Neural crest cell (in vitro differentiated cells): ENCODE results near the gene KRT6A. TPM values are rescaled to one million over a fixed set of nuclear protein-coding genes. Genes with fewer than 3 reads are reported as not detected.

ENCODE experiments used
- DNase-seq: peaks from one replicate; pipeline ENCODE4 v3.0.0; 2021; ENCODE audit warnings: low read depth, mixed read lengths, low spot score
- H3K27ac Mint-ChIP-seq: one replicate; pipeline ENCODE4 v1.8.0; 2021; ENCODE audit warnings: mild to moderate bottlenecking, mixed read lengths; ENCODE audit not compliant: unreplicated experiment
- H3K27me3 Mint-ChIP-seq: 2 replicates; pipeline ENCODE4 v1.8.0; 2021; ENCODE audit warnings: low read depth, mild to moderate bottlenecking, mixed read lengths
- H3K36me3 Mint-ChIP-seq: 2 replicates; pipeline ENCODE4 v1.8.0; 2021; ENCODE audit warnings: low read depth, mild to moderate bottlenecking, mixed read lengths
- H3K4me1 Mint-ChIP-seq: 2 replicates; pipeline ENCODE4 v1.8.0; 2021; ENCODE audit warnings: mixed read lengths
- H3K4me3 Mint-ChIP-seq: one replicate; pipeline ENCODE4 v1.8.0; 2021; ENCODE audit warnings: mild to moderate bottlenecking, mixed read lengths
- H3K9me3 Mint-ChIP-seq: 2 replicates; pipeline ENCODE4 v1.8.0; 2021; ENCODE audit warnings: mixed read lengths
- total RNA-seq: library from RNA; stranded (reverse); gene quantifications from 2 replicates; pipeline ENCODE4 v1.2.1, GENCODE V29; 2021
- TF ChIP-seq, protein P1 (sequence below): fragments of 200-600 bp; sonication (generic); conservative IDR thresholded peaks from 2 replicates; pipeline ENCODE4 v1.5.0; 2021; ENCODE audit warnings: antibody characterized with exemption, mild to moderate bottlenecking

The KRT6A gene
- total RNA-seq, 1 donor from 2014 or later = not detected

- peaks cover 11% of the 10 kb centered on the region for H3K27me3 Mint-ChIP-seq
- no peak overlapping the region for H3K4me3 Mint-ChIP-seq
- H3K9me3 Mint-ChIP-seq = no peaks in the 10 kb centered on the region
- no peaks in the 10 kb centered on the region for H3K4me1 Mint-ChIP-seq
- TF ChIP-seq, protein P1, sequence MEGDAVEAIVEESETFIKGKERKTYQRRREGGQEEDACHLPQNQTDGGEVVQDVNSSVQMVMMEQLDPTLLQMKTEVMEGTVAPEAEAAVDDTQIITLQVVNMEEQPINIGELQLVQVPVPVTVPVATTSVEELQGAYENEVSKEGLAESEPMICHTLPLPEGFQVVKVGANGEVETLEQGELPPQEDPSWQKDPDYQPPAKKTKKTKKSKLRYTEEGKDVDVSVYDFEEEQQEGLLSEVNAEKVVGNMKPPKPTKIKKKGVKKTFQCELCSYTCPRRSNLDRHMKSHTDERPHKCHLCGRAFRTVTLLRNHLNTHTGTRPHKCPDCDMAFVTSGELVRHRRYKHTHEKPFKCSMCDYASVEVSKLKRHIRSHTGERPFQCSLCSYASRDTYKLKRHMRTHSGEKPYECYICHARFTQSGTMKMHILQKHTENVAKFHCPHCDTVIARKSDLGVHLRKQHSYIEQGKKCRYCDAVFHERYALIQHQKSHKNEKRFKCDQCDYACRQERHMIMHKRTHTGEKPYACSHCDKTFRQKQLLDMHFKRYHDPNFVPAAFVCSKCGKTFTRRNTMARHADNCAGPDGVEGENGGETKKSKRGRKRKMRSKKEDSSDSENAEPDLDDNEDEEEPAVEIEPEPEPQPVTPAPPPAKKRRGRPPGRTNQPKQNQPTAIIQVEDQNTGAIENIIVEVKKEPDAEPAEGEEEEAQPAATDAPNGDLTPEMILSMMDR = no peak
- no peaks in the 10 kb centered on the region for H3K36me3 Mint-ChIP-seq
- no peak for DNase-seq
- H3K27ac Mint-ChIP-seq = no peak overlapping the region
Measured at GRCh38 chr12:52464897-52465296, 28.2 kb downstream of the KRT6A start.

GRCh38 chr12:52461693-52462092 is 31.4 kb downstream of the KRT6A start:
- H3K36me3 Mint-ChIP-seq = no peaks in the 10 kb centered on the region
- no peaks in the 10 kb centered on the region for H3K9me3 Mint-ChIP-seq
- H3K27me3 Mint-ChIP-seq = peaks cover 11% of the 10 kb centered on the region
- TF ChIP-seq, protein P1 = no peak
- no peak overlapping the region for H3K27ac Mint-ChIP-seq
- DNase-seq = no peak
- no peak overlapping the region for H3K4me3 Mint-ChIP-seq
- no peaks in the 10 kb centered on the region for H3K4me1 Mint-ChIP-seq

GRCh38 chr12:52458861-52459260 is 34.2 kb downstream of the KRT6A start:
- DNase-seq = no peak
- no peaks in the 10 kb centered on the region for H3K36me3 Mint-ChIP-seq
- H3K9me3 Mint-ChIP-seq = no peaks in the 10 kb centered on the region
- peaks cover 4% of the 10 kb centered on the region for H3K27me3 Mint-ChIP-seq
- TF ChIP-seq, protein P1 = no peak
- peaks cover 14% of the 10 kb centered on the region for H3K4me1 Mint-ChIP-seq
- H3K27ac Mint-ChIP-seq = no peak overlapping the region
- no peak overlapping the region for H3K4me3 Mint-ChIP-seq

DNA sequence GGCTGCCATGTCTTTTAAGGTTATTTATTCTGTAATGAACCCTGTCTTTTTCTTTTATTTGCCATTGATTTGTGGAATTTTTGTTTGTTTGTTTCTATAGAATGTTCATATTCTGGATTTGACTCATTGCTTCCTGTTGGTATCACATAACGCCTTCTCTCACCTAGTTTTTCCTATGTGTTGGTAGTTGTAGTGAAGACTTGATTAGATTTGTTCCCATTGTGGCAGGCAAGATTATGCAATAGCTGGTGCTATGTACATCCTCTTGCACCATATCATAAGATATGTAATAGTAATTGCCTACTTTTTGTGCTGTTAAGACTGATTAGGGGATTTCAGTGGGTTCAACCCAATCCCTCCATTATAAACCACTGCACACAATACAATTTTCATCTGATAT is 37.2 kb downstream of the KRT6A start:
- Mint-ChIP-seq H3K9me3 (no peaks in the 10 kb centered on the region), H3K4me3 (no peak overlapping the region), H3K36me3 (no peaks in the 10 kb centered on the region), H3K27ac (no peak overlapping the region), H3K4me1 (peaks cover 14% of the 10 kb centered on the region), H3K27me3 (peaks cover under 1% of the 10 kb centered on the region)
- TF ChIP-seq, protein P1 = no peak
- DNase-seq = no peak

DNA sequence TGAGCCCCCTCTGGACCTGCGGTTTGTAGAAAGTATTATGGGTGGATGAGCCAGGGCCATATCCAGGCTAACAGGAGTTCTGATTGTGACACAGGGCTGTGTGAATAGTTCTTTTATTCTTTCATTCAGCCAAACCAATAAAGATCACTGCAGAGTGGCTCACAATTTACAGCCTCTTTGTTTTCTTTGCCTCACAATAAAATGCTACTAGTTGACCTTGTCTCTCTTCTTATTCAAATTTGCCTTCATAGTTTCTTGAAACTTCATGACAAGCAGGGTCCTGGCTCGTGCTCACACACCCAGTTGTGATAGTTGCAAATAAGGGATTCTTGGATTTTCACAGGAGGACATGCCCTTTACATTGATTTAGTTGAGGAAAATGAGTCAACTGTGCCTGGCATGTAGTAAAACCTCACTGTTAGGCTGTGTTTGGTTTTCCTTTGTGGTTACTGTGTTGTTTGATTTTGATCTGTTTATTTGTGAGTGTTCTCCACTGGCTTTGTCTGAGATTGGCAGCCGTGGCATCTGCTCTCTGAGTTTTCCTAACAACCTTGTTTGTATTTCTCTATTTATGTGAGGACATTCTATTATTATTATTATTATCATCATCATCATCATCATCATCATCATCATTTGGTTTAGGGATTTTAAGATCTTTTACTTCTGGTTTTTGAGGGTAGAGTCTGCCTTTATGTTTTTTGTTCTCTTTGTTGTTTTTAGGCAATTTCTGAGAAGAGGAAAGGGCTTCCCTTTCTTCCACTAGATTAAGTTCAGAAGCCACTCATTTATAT is 38.5 kb downstream of the KRT6A start:
- Mint-ChIP-seq H3K36me3 (no peaks in the 10 kb centered on the region), H3K4me3 (no peak overlapping the region), H3K27ac (peak overlapping the region; percentile 38), H3K4me1 (peaks cover 14% of the 10 kb centered on the region), H3K27me3 (peaks cover 6% of the 10 kb centered on the region), H3K9me3 (no peaks in the 10 kb centered on the region)
- DNase-seq = no peak
- TF ChIP-seq, protein P1 = no peak
